ENCODE data around the gene MAP3K14. TPM values are rescaled to one million over a fixed set of nuclear protein-coding genes. Genes with fewer than 3 reads are reported as not detected.

MAP3K14 gene
- total and polyA plus RNA-seq, 9 donors: 2.4 to 19.8 (median 10.7) TPM

- Histone ChIP-seq H3K36me3 (no peaks in the 10 kb centered on the region), H3K9me3 (no peaks in the 10 kb centered on the region), H3K27ac (no peak overlapping the region), H3K4me1 (ENCODE audit: insufficient read depth) (peaks cover 16% of the 10 kb centered on the region), H3K27me3 (no peaks in the 10 kb centered on the region), H3K4me3 (peak overlapping the region; percentile 69)
- TF ChIP-seq CTCF (IDR thresholded peaks at IDR 0.05) (no peak), POLR2A (IDR thresholded peaks at IDR 0.05) (no peak), EP300 (IDR thresholded peaks at IDR 0.05) (no peak)
- intact Hi-C loops (cut with DNase I): loop anchor here in 2 of 4 donors (5.0 to 10.0 kb wide), 3 partner anchors 38 to 180 kb away; partner anchors contain the start of genes ACBD4 (in 1 of the 2) and PLCD3 (in 1 of the 2)
- DNase-seq: no peak
- WGBS, 3 donors: 65 to 69% (median 67%) methylated on average over 11 of the region's 11 CpGs
Measured at GRCh38 chr17:45314741-45315647, 1.8 kb downstream of the MAP3K14 start.

GRCh38 chr17:45313996-45314740, 2.7 kb downstream of the MAP3K14 start:
- 81 to 86% (median 84%) methylated on average over 7 of the region's 7 CpGs for WGBS, 3 donors
- TF ChIP-seq EP300 (IDR thresholded peaks at IDR 0.05) (no peak), CTCF (IDR thresholded peaks at IDR 0.05) (no peak), POLR2A (IDR thresholded peaks at IDR 0.05) (no peak)
- intact Hi-C loops (cut with DNase I): loop anchor here in 1 of 4 donors (10.0 kb wide), 1 partner anchor 179 kb away; the partner anchor contains the start of genes ACBD4 and PLCD3
- no peak overlapping the region for H3K27ac ChIP-seq
- no peak overlapping the region for H3K4me3 ChIP-seq
- peaks cover 16% of the 10 kb centered on the region for H3K4me1 ChIP-seq (ENCODE audit: insufficient read depth)
- H3K27me3 ChIP-seq: no peaks in the 10 kb centered on the region
- H3K36me3 ChIP-seq: no peaks in the 10 kb centered on the region
- DNase-seq: no peak
- no peaks in the 10 kb centered on the region for H3K9me3 ChIP-seq

- H3K27me3 ChIP-seq: no peaks in the 10 kb centered on the region
- intact Hi-C loops (cut with DNase I): loop anchor here in 1 of 4 donors (10.0 kb wide), 1 partner anchor 179 kb away; the partner anchor contains the start of genes ACBD4 and PLCD3
- H3K4me3 ChIP-seq: no peak overlapping the region
Measured at GRCh38 chr17:45313421-45313771, 3.4 kb downstream of the MAP3K14 start.

GRCh38 chr17:45312477-45313420, 4.1 kb downstream of the MAP3K14 start:
- Histone ChIP-seq H3K4me1 (ENCODE audit: insufficient read depth) (peaks cover 20% of the 10 kb centered on the region), H3K27ac (peak overlapping the region in 1 of 2 donors; percentile 55), H3K9me3 (no peaks in the 10 kb centered on the region), H3K36me3 (no peaks in the 10 kb centered on the region), H3K27me3 (no peaks in the 10 kb centered on the region), H3K4me3 (no peak overlapping the region)
- DNase-seq: no peak
- WGBS, 3 donors: 59 to 70% (median 65%) methylated on average over 8 of the region's 8 CpGs
- no peak for TF ChIP-seq CTCF (IDR thresholded peaks at IDR 0.05)
- no peak for TF ChIP-seq EP300 (IDR thresholded peaks at IDR 0.05)
- no peak for TF ChIP-seq POLR2A (IDR thresholded peaks at IDR 0.05)
- intact Hi-C loops (cut with DNase I): loop anchor here in 1 of 4 donors (10.0 kb wide), 1 partner anchor 178 kb away; the partner anchor contains the start of genes ACBD4 and PLCD3

More at GRCh38 chr17:45313421-45313771, 3.4 kb downstream of the MAP3K14 start:
- 88 to 93% (median 93%) methylated on average over 5 of the region's 5 CpGs for WGBS, 3 donors
- peaks cover 16% of the 10 kb centered on the region for H3K4me1 ChIP-seq (ENCODE audit: insufficient read depth)
- no peaks in the 10 kb centered on the region for H3K36me3 ChIP-seq
- no peak for DNase-seq
- no peaks in the 10 kb centered on the region for H3K9me3 ChIP-seq
- H3K27ac ChIP-seq: no peak overlapping the region
- no peak for TF ChIP-seq POLR2A (IDR thresholded peaks at IDR 0.05)
- no peak for TF ChIP-seq EP300 (IDR thresholded peaks at IDR 0.05)

All from ovary (tissue), 9 donors.